Panc1 (cell line): ENCODE data around the gene BCLAF1. TPM values are rescaled to one million over a fixed set of nuclear protein-coding genes. Genes with fewer than 3 reads are reported as not detected.

Experiments
- ATAC-seq: fragments of 200-7000 bp; cut with Tn5 transposase; 2 replicates; pipeline ENCODE4 v1.9.1; 2020; ENCODE audit warnings: mild to moderate bottlenecking, moderate library complexity
- BruUV-seq: library from RNA; stranded (reverse); fragments of 400-500 nt; replicated peaks from 2 replicates; lab custom pipeline; 2021; lab: Mats Ljungman, UMichigan
- CTCF ChIA-PET: fragments of 300-600 bp; sonication (Branson Sonifier 250); formaldehyde crosslinking; loops from one replicate; lab custom pipeline; 2022; ENCODE audit warnings: antibody characterized with exemption; lab: Charles Lee
- POLR2A ChIA-PET: fragments of 300-600 bp; sonication (Branson Sonifier 250); formaldehyde crosslinking; loops from one replicate; lab custom pipeline; 2022; ENCODE audit warnings: antibody characterized with exemption; lab: Charles Lee
- DNase-seq: peaks from one replicate; pipeline ENCODE4 v3.0.0-alpha.2; 2010; ENCODE audit warnings: low read depth, low spot score
- H3K27ac ChIP-seq: 2 replicates; pipeline ENCODE4 v1.5.1; 2011; ENCODE audit warnings: mild to moderate bottlenecking, low read length, inconsistent platforms
- H3K27me3 ChIP-seq: fragments of 200-500 bp; sonication (Bioruptor generic); 2 replicates; pipeline ENCODE4 v1.6.0; 2014; ENCODE audit warnings: low read length, inconsistent platforms; ENCODE audit not compliant: control insufficient read depth, insufficient read depth
- H3K36me3 ChIP-seq: fragments of 200-500 bp; sonication (Bioruptor generic); 2 replicates; pipeline ENCODE4 v1.5.1; 2014; ENCODE audit warnings: inconsistent platforms, mild to moderate bottlenecking, low read length, moderate library complexity; ENCODE audit not compliant: control insufficient read depth, insufficient read depth
- H3K4me1 ChIP-seq: 2 replicates; pipeline ENCODE4 v1.5.1; 2011; ENCODE audit warnings: inconsistent platforms, mild to moderate bottlenecking, low read length, moderate library complexity; ENCODE audit not compliant: control insufficient read depth, insufficient read depth
- H3K4me3 ChIP-seq, 2 experiments: 2 replicates each; pipeline ENCODE4 v1.5.1; 2011 to 2012; ENCODE audit warnings: low read depth in 2 of 2, low read length in 2 of 2, mild to moderate bottlenecking in 2 of 2, inconsistent platforms in 1 of 2, moderate library complexity in 1 of 2
- H3K9me3 ChIP-seq: fragments of 200-500 bp; sonication (Bioruptor generic); 2 replicates; pipeline ENCODE4 v1.5.1; 2014; ENCODE audit warnings: low read depth, mild to moderate bottlenecking, inconsistent platforms, low read length, moderate library complexity; ENCODE audit not compliant: control insufficient read depth, insufficient read depth
- POLR2AphosphoS5 ChIP-seq: IDR thresholded peaks from 2 replicates; pipeline ENCODE4 v1.6.1; 2012; ENCODE audit warnings: mild to moderate bottlenecking, low read depth, low read length, moderate library complexity
- REST ChIP-seq, 2 experiments: IDR thresholded peaks; 2 replicates each; pipeline ENCODE4 v1.6.1; 2011 to 2012; ENCODE audit warnings: low read depth in 2 of 2, control low read depth in 1 of 2, low read length in 1 of 2, mild to moderate bottlenecking in 1 of 2, moderate library complexity in 1 of 2; ENCODE audit not compliant: insufficient read depth in 1 of 2
- SIN3A ChIP-seq: IDR thresholded peaks from 2 replicates; pipeline ENCODE4 v1.6.1; 2012; ENCODE audit warnings: low read depth, mild to moderate bottlenecking, low read length, moderate library complexity, borderline replicate concordance; ENCODE audit not compliant: insufficient read depth
- TCF7L2 ChIP-seq: IDR thresholded peaks from 2 replicates; pipeline ENCODE4 v1.6.1; 2011; ENCODE audit warnings: mild to moderate bottlenecking, low read depth, low read length, inconsistent platforms
- in situ Hi-C: cut with HindIII; loops from 2 replicates; pipeline ENCODE4 v1.10.0; 2016; ENCODE audit warnings: low sequenced_read_pairs, low pct_unique_long_range_greater_than_20kb
- intact Hi-C: fragments of 100-400 bp; cut with micrococcal nuclease; formaldehyde crosslinking; loops from one replicate; pipeline ENCODE4 v1.10.0; 2022; ENCODE audit not compliant: unreplicated experiment
- total RNA-seq: library from RNA; stranded (reverse); gene quantifications from one replicate; pipeline ENCODE4 v1.2.1, GENCODE V29; 2021; ENCODE audit not compliant: unreplicated experiment
- TF ChIP-seq, protein P1 (sequence below): fragments of 450-650 bp; IDR thresholded peaks from 2 replicates; pipeline ENCODE4 v1.5.1; 2017; ENCODE audit warnings: mild to moderate bottlenecking

Gene BCLAF1
- total RNA-seq, 1 experiment from 2014 or later: 151 TPM

- ChIA-PET CTCF (no interaction called here), POLR2A (no interaction called here)
- intact Hi-C loops (no loop called here), in situ Hi-C loops (no loop called here)
- ATAC-seq (no peak), DNase-seq (no peak)
- no TSS peak for BruUV-seq
- no peak overlapping the region for H3K27ac ChIP-seq
- H3K9me3 ChIP-seq: no peaks in the 10 kb centered on the region
- peaks cover 5% of the 10 kb centered on the region; the same call in 1 of the 2 replicates for H3K36me3 ChIP-seq
- H3K4me3 ChIP-seq: no peak overlapping the region
- no peaks in the 10 kb centered on the region for H3K27me3 ChIP-seq
- no peak for TF ChIP-seq SIN3A
- TF ChIP-seq TCF7L2: no peak
- TF ChIP-seq POLR2AphosphoS5: no peak
- no peak for TF ChIP-seq REST (IDR thresholded peaks at IDR 0.05; ENCODE audit: insufficient read depth in 1 of 2, low read depth in 2 of 2, low read length in 1 of 2)
- TF ChIP-seq, protein P1, sequence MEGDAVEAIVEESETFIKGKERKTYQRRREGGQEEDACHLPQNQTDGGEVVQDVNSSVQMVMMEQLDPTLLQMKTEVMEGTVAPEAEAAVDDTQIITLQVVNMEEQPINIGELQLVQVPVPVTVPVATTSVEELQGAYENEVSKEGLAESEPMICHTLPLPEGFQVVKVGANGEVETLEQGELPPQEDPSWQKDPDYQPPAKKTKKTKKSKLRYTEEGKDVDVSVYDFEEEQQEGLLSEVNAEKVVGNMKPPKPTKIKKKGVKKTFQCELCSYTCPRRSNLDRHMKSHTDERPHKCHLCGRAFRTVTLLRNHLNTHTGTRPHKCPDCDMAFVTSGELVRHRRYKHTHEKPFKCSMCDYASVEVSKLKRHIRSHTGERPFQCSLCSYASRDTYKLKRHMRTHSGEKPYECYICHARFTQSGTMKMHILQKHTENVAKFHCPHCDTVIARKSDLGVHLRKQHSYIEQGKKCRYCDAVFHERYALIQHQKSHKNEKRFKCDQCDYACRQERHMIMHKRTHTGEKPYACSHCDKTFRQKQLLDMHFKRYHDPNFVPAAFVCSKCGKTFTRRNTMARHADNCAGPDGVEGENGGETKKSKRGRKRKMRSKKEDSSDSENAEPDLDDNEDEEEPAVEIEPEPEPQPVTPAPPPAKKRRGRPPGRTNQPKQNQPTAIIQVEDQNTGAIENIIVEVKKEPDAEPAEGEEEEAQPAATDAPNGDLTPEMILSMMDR: no peak
- no peaks in the 10 kb centered on the region for H3K4me1 ChIP-seq
Measured at GRCh38 chr6:136235233-136235564, 54.4 kb downstream of the BCLAF1 start.

GRCh38 chr6:136232701-136233100, 56.9 kb downstream of the BCLAF1 start:
- POLR2A ChIA-PET: no interaction called here
- no peaks in the 10 kb centered on the region for H3K4me1 ChIP-seq
- no peak for ATAC-seq
- CTCF ChIA-PET: no interaction called here
- no peak for DNase-seq
- in situ Hi-C loops (no loop called here), intact Hi-C loops (no loop called here)
- H3K27me3 ChIP-seq: no peaks in the 10 kb centered on the region
- no peaks in the 10 kb centered on the region for H3K9me3 ChIP-seq
- no peak overlapping the region for H3K4me3 ChIP-seq
- H3K36me3 ChIP-seq: no peaks in the 10 kb centered on the region; the same call in 1 of the 2 replicates
- no peak for TF ChIP-seq POLR2AphosphoS5
- TF ChIP-seq REST (IDR thresholded peaks at IDR 0.05; ENCODE audit: insufficient read depth in 1 of 2, low read depth in 2 of 2, low read length in 1 of 2): no peak
- TF ChIP-seq, protein P1: no peak
- no peak for TF ChIP-seq TCF7L2
- no peak for TF ChIP-seq SIN3A
- H3K27ac ChIP-seq: no peak overlapping the region
- no TSS peak for BruUV-seq
